HFFc6 (cell line): ENCODE results near the gene OXLD1. TPM values are rescaled to one million over a fixed set of nuclear protein-coding genes. Genes with fewer than 3 reads are reported as not detected.
A peak's percentile ranks its signal among the peaks of the same experiment; 100 is the strongest.

Experiments
- DNase-seq: peaks from one replicate; pipeline ENCODE4 v3.0.0-alpha.2; 2018
- H3K27ac Mint-ChIP-seq: 2 replicates; pipeline ENCODE4 v1.8.0; 2020; ENCODE audit warnings: mild to moderate bottlenecking, mixed read lengths
- H3K27me3 Mint-ChIP-seq: 2 replicates; pipeline ENCODE4 v1.8.0; 2021; ENCODE audit warnings: mild to moderate bottlenecking, moderate library complexity, mixed read lengths; ENCODE audit not compliant: insufficient read depth
- H3K36me3 Mint-ChIP-seq: 2 replicates; pipeline ENCODE4 v1.8.0; 2021; ENCODE audit warnings: low read depth, mixed read lengths
- H3K4me1 Mint-ChIP-seq: 2 replicates; pipeline ENCODE4 v1.8.0; 2020; ENCODE audit warnings: low read depth, mixed read lengths
- H3K4me3 Mint-ChIP-seq: 2 replicates; pipeline ENCODE4 v1.8.0; 2020; ENCODE audit warnings: mild to moderate bottlenecking, moderate library complexity, mixed read lengths
- H3K9me3 Mint-ChIP-seq: 2 replicates; pipeline ENCODE4 v1.8.0; 2020; ENCODE audit warnings: mild to moderate bottlenecking, mixed read lengths
- total RNA-seq, 6 experiments: library from RNA; stranded (reverse); fragmentation: NEBNext Ultra II Directional; extraction: Animal tissue kit (Norgen Biotek cat#: 25700); gene quantifications; 2 replicates in 1 of 6; 3 replicates in 5 of 6; pipeline ENCODE4 v1.2.3, GENCODE V29; 2021
- TF ChIP-seq, protein P1 (sequence below): fragments of 200-600 bp; sonication (generic); IDR thresholded peaks from 2 replicates; pipeline ENCODE4 v1.5.0; 2021; ENCODE audit warnings: antibody characterized with exemption, mild to moderate bottlenecking

OXLD1 gene
- total RNA-seq, 6 experiments from 2014 or later, result 20.9 to 33.4 (median 30.9) TPM

DNA sequence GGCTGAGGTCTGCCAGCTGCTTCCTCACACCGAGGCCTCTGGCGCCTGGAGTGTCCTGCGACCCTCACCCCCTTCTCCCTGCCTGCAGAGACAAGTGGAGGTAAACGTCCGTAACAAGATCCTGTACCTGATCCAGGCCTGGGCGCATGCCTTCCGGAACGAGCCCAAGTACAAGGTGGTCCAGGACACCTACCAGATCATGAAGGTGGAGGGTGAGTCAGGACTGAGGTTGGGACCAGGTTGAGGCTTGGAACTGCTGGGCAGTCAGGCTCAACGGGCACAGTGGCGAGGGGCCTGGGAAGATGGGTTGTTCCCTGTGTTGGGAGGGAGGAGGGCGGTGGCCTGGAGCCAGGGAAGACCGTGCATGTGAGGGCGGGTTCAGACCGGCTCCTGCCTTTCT lies 22.2 kb upstream of the OXLD1 start:
- Mint-ChIP-seq H3K4me1 (peaks cover 16% of the 10 kb centered on the region), H3K4me3 (no peak overlapping the region), H3K36me3 (peaks cover 19% of the 10 kb centered on the region), H3K27ac (no peak overlapping the region), H3K9me3 (no peaks in the 10 kb centered on the region), H3K27me3 (peaks cover 15% of the 10 kb centered on the region)
- no peak for DNase-seq
- TF ChIP-seq, protein P1, sequence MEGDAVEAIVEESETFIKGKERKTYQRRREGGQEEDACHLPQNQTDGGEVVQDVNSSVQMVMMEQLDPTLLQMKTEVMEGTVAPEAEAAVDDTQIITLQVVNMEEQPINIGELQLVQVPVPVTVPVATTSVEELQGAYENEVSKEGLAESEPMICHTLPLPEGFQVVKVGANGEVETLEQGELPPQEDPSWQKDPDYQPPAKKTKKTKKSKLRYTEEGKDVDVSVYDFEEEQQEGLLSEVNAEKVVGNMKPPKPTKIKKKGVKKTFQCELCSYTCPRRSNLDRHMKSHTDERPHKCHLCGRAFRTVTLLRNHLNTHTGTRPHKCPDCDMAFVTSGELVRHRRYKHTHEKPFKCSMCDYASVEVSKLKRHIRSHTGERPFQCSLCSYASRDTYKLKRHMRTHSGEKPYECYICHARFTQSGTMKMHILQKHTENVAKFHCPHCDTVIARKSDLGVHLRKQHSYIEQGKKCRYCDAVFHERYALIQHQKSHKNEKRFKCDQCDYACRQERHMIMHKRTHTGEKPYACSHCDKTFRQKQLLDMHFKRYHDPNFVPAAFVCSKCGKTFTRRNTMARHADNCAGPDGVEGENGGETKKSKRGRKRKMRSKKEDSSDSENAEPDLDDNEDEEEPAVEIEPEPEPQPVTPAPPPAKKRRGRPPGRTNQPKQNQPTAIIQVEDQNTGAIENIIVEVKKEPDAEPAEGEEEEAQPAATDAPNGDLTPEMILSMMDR, result no peak

DNA sequence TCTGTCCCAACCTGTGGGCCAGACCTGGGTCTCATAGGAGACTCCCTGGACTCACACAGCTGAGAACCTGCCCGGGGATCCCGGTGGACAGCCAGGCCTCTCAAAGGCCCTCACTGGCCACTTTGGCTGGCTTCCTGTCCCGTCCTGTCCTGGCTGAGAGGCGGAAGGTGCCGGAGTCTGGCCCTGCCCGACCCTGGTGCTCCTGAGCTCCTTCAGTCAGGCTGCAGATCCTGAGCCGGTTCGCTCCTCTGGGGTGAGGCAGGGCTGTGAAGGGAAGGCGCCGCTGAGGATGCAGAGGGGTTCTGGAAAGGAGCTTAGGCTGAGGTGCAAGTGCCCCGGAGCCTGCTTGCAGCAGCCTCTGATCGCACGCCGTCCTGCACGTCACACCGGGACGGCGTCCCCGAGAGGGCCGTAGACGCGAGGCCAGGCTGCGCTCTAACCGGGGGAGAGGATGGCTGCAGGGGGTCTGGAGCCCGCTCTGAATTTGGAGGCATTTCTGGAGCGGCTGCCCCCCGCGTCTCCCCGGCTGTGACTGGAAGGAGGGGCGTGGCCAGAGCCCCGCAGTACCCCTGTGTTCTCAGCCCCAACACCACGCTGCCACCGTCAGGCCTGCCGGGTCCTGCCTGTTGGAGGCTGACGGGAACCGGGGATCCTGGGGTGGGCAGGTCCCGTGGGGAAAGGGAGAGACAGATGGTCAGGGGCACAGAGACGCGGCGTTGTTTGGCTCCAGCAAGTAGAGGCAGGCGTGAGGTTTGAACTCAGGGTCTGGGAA lies 21.6 kb upstream of the OXLD1 start:
- Mint-ChIP-seq H3K27ac (peak overlapping the region; percentile 55; the same call in 1 of the 2 replicates), H3K4me3 (no peak overlapping the region), H3K27me3 (peaks cover 16% of the 10 kb centered on the region), H3K36me3 (peaks cover 20% of the 10 kb centered on the region), H3K9me3 (no peaks in the 10 kb centered on the region), H3K4me1 (peaks cover 17% of the 10 kb centered on the region)
- no peak for DNase-seq
- TF ChIP-seq, protein P1, result no peak

DNA sequence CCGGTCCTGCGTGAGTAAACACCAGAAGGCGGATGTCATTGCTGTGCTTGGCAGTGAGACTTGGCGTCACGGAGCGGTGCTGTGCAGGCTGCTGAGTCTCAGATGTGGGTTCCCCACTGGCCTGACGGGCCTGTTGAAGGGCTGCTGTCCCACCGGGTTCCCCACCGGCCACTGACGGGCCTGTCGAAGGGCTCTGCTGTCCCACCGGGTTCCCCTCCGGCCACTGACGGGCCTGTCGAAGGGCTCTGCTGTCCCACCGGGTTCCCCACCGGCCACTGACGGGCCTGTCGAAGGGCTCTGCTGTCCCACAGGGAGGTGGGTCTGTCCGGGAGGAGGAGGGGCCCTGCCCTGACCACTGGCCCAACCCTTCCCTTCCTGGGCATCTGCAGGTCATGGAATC lies 20.2 kb upstream of the OXLD1 start:
- no peak for DNase-seq
- Mint-ChIP-seq H3K4me1 (peaks cover 24% of the 10 kb centered on the region), H3K27me3 (peaks cover 16% of the 10 kb centered on the region), H3K36me3 (peaks cover 23% of the 10 kb centered on the region), H3K9me3 (no peaks in the 10 kb centered on the region), H3K27ac (no peak overlapping the region), H3K4me3 (no peak overlapping the region; the same call in 1 of the 2 replicates)
- TF ChIP-seq, protein P1, result no peak

DNA sequence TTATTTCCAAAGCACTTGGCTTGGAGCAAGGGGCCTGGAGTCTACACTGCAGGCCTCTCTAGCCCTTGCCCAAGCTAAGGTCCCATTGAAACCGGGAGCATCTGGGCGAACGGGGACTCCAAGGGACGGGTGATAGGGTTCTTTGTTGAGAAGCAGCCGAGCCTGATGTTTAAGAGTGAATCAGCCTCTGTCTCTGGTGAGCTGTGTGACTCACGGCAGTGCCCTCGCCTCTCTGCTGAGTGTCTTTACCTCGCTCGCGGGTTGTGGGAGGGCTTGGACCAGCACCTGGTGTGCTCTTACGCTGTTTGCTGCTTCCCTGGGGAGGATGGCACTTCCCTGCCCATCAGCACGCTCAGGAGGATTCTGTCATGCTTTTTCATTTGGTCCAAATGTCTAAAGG lies 18.7 kb upstream of the OXLD1 start:
- Mint-ChIP-seq H3K4me1 (peaks cover 24% of the 10 kb centered on the region), H3K27ac (peak overlapping the region; percentile 99), H3K36me3 (peaks cover 23% of the 10 kb centered on the region), H3K9me3 (no peaks in the 10 kb centered on the region), H3K27me3 (peaks cover 16% of the 10 kb centered on the region), H3K4me3 (peak overlapping the region; percentile 98)
- peak; percentile 79 for DNase-seq
- TF ChIP-seq, protein P1, result no peak

DNA sequence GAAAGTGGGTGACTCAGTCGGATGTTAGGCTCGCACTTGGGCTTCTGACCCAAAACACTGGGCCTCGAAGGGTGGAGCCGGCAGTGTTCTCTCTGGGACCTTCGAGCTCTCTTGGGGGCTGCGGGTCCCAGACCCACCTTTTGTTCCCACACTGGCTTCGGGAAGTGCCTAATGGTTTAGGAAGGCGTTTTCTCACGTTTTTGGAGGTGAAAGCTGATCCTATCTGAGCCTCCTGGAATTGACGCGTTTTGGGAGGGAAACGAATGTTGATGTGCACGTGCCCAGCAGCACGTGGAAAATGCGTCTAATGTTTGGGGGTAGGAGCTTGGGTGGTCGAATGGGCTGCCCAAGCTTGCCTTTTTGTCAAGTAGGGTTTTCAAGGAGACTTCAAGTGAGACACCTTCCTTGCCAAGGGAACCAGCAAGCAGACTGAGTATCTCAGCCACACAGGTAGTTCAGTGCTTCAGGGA lies 18.1 kb upstream of the OXLD1 start:
- Mint-ChIP-seq H3K27me3 (peaks cover 16% of the 10 kb centered on the region), H3K9me3 (no peaks in the 10 kb centered on the region), H3K27ac (peak overlapping the region; percentile 99), H3K36me3 (peaks cover 23% of the 10 kb centered on the region), H3K4me1 (peaks cover 24% of the 10 kb centered on the region), H3K4me3 (peak overlapping the region; percentile 98)
- DNase-seq, result peak; percentile 80
- TF ChIP-seq, protein P1, result no peak
